Activated T-helper 17 cell treated with anti-CD3 and anti-CD28 coated beads, Interleukin-2, amount 50 U/mL, for 72 hours (primary cell): ENCODE data around the gene GBGT1. TPM values are rescaled to one million over a fixed set of nuclear protein-coding genes. Genes with fewer than 3 reads are reported as not detected.

ENCODE experiments used
- ATAC-seq: fragments of 150-1000 bp; cut with Tn5 transposase; replicated peaks from 2 replicates; pipeline ENCODE4 v1.10.0; 2021; ENCODE audit warnings: mild to moderate bottlenecking, moderate library complexity
- H3K27ac Mint-ChIP-seq: one replicate; pipeline ENCODE4 v1.8.0; 2022; ENCODE audit warnings: mixed read lengths
- H3K27me3 Mint-ChIP-seq: one replicate; pipeline ENCODE4 v1.8.0; 2022; ENCODE audit warnings: mixed read lengths
- H3K36me3 Mint-ChIP-seq: one replicate; pipeline ENCODE4 v1.8.0; 2022; ENCODE audit warnings: low read depth, mild to moderate bottlenecking, mixed read lengths
- H3K4me1 Mint-ChIP-seq: one replicate; pipeline ENCODE4 v1.8.0; 2022; ENCODE audit warnings: mixed read lengths
- H3K4me3 Mint-ChIP-seq: one replicate; pipeline ENCODE4 v1.8.0; 2022; ENCODE audit warnings: mild to moderate bottlenecking, mixed read lengths
- H3K9me3 Mint-ChIP-seq: one replicate; pipeline ENCODE4 v1.8.0; 2022; ENCODE audit warnings: mixed read lengths
- total RNA-seq, 2 donors: library from RNA; stranded (reverse); gene quantifications; one replicate each; pipeline ENCODE4 v1.2.3, GENCODE V29; 2022

GBGT1 gene
- total RNA-seq, 2 donors from 2014 or later = 2.8 to 7.2 TPM

- H3K36me3 Mint-ChIP-seq = peaks cover 56% of the 10 kb centered on the region
- ATAC-seq = no peak
- peak overlapping the region; percentile 97 for H3K27ac Mint-ChIP-seq
- peaks cover 20% of the 10 kb centered on the region for H3K4me1 Mint-ChIP-seq
- H3K4me3 Mint-ChIP-seq = peak overlapping the region; percentile 90
- H3K27me3 Mint-ChIP-seq = no peaks in the 10 kb centered on the region
- no peaks in the 10 kb centered on the region for H3K9me3 Mint-ChIP-seq
Observed at GRCh38 chr9:133146746-133147411, 16.8 kb downstream of the GBGT1 start.

- H3K36me3 Mint-ChIP-seq = peaks cover 64% of the 10 kb centered on the region
- no peaks in the 10 kb centered on the region for H3K9me3 Mint-ChIP-seq
- H3K27ac Mint-ChIP-seq = peak overlapping the region; percentile 90
- ATAC-seq = no peak
- H3K4me1 Mint-ChIP-seq = peaks cover 28% of the 10 kb centered on the region
- H3K4me3 Mint-ChIP-seq = peak overlapping the region; percentile 90
- H3K27me3 Mint-ChIP-seq = no peaks in the 10 kb centered on the region
Observed at GRCh38 chr9:133144904-133145851, 18.5 kb downstream of the GBGT1 start.

DNA sequence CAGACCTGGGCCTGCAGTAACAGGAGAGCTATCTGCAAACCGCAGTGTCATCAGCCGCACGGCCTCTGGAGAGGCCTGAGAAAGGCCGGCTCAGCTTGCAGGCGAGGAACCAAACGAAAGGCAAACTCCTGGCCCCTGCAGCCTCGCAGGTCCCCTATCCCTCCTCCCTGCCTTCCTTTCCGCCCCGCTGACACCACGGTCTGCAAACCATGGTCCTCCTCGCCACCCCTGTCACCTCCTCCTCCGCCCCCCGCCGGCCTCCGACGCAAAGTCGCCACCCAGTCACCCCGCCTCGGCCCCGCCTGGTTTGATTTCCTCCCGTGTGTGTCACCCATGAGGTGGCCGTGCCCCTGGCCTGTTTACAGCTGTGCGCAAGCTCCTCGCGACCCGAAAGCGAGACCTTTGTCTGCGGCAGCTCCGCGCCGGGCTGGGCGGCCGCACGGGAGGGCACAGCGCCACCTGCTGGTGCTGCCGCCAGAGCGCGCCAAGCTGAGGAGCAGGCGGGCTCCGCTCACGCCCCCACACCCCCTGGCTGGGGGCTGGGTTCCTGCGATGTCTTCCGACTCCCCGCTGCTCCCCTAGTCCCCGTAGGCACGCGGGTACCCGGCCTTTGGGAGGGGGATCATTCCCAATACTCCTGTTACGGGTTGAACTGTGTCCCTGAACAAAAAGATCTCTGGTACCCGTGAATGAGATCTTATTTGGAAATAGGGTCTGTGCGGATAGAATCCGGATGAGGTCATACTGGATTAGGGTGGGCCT lies 19.4 kb downstream of the GBGT1 start:
- peak; percentile 73 for ATAC-seq
- Mint-ChIP-seq H3K36me3 (peaks cover 64% of the 10 kb centered on the region), H3K9me3 (no peaks in the 10 kb centered on the region), H3K4me3 (peak overlapping the region; percentile 90), H3K27ac (peak overlapping the region; percentile 90), H3K4me1 (peaks cover 28% of the 10 kb centered on the region), H3K27me3 (no peaks in the 10 kb centered on the region)

DNA sequence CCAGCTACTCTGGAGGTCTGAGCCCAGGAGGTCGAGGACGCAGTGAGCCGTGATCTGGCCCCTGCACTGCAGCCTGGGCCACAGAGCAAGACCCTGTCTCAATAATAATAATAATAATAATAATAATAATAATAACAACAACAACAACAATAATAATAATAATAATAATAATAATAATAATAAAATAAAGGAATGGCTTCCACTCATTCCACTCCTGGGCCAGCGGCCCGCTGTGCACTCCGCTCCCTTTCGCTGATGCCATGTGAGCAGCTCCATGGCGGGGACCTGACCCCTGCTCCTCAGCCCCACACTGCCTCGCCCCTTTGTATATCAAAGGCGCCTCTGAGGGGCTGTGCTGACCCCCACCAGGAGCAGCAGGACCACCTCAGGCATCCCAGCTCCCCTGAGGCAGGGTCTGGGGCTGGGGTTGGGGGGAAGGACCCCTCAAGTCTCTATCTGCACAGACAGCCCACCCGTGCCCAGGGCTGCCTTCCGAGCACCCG lies 20.0 kb downstream of the GBGT1 start:
- peaks cover 28% of the 10 kb centered on the region for H3K4me1 Mint-ChIP-seq
- peak overlapping the region; percentile 90 for H3K27ac Mint-ChIP-seq
- peak overlapping the region; percentile 90 for H3K4me3 Mint-ChIP-seq
- no peaks in the 10 kb centered on the region for H3K9me3 Mint-ChIP-seq
- H3K27me3 Mint-ChIP-seq = no peaks in the 10 kb centered on the region
- peaks cover 64% of the 10 kb centered on the region for H3K36me3 Mint-ChIP-seq
- no peak for ATAC-seq

DNA sequence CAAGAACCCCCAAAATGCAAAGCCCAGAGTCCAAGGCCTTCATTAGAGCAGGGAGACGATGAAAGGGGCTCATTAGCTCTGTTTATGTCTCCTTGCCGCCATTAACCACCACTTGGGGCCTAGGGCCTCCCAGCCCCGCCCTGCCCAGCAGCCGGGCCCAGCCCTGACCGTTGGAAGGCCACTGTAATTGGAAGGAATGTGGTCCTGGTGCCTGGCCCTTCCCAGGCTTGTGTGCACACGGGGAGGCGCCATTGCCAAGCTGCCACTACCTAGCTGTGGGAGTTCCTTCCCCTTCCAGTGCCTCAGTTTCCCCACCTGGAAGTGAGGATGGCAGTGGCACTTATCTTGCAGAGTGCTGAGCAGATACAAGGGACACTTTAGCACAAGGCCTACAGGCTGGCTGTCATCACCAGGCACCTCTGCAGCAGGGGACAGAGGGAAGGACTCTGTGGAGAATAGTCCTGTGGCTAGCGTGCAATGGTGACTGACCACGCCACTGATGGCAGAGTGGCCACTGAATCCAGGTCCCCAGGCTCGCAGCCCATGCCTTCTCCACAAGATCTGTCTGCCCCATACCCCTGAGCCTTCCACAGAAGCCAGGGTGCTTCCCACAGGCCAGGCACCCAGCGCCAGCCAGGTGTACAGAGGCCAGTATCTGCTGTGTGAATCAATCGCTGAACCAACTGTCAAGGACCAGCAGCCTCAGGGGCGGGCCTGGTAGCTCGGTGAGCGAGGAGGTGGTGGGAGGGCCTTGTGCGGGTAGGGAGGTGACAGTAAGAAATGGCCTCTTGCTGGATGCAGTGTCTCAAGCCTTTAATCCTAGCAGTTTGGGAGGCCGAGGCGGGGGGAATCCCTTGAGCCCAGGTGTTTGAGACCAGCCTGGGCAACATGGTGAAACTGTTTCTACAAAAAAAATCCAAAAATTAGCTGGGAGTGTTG lies 20.8 kb downstream of the GBGT1 start:
- ATAC-seq = peak; percentile 23
- peaks cover 28% of the 10 kb centered on the region for H3K4me1 Mint-ChIP-seq
- peaks cover 57% of the 10 kb centered on the region for H3K36me3 Mint-ChIP-seq
- H3K27me3 Mint-ChIP-seq = no peaks in the 10 kb centered on the region
- peak overlapping the region; percentile 84 for H3K27ac Mint-ChIP-seq
- no peaks in the 10 kb centered on the region for H3K9me3 Mint-ChIP-seq
- H3K4me3 Mint-ChIP-seq = peak overlapping the region; percentile 90

DNA sequence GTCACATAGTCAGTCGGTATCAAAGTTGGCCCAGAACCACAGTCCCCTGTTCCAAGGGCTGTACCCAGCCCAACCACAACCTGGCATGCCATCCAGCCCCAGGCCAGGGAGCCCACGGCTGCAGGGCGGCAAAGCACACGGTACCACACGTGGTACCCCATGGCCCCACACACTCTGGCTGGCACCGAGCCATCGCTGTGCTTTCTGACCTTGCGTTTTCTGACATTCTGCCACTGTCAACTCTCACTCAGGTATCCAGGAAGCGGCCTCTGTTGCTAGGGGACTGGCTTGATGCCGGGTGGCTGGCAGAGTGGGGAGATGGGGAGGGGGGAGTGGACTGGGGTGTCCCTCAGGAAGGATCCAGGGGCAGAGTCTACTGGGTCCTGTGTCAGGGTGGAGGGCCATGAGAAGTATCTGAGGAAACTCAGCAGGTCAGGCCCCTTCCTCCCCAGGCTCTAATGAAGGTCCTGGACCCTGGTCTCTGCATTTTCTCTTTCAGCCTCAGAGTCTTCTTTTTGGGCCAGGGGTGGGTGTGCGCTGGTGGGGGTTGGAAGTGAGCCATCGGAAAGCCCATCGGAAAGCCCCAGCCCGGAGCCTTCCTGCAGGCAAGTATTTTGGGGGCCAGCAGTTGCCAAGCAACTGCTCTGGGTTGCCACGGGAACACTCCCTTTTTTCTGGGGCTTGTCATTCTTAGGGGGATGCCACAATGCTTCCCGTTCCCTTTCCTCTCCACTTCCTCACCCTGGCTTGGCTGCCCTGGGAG lies 21.7 kb downstream of the GBGT1 start:
- peak overlapping the region; percentile 84 for H3K27ac Mint-ChIP-seq
- peak; percentile 22 for ATAC-seq
- peak overlapping the region; percentile 90 for H3K4me3 Mint-ChIP-seq
- H3K36me3 Mint-ChIP-seq = peaks cover 53% of the 10 kb centered on the region
- peaks cover 33% of the 10 kb centered on the region for H3K4me1 Mint-ChIP-seq
- H3K9me3 Mint-ChIP-seq = no peaks in the 10 kb centered on the region
- H3K27me3 Mint-ChIP-seq = no peaks in the 10 kb centered on the region

DNA sequence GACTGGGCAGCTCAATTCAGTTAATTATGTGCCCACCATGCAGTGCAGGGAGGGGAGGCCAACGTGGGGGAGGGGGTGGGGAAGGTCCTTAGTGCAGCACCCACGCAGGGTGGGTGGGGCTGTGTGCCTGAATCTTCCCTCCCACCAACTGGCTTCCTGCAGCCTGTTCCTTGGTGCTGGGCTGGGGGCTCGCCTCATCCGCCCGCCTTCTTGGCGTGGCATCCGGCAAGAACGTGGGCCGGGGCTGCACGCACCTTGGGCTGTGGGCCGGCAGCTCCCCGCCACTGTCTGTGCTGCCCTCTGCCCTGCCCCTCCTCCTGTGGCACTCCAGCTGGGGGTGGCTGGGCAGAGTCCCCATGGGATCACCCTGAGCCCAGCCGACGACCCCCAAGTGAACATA lies 23.1 kb downstream of the GBGT1 start:
- Mint-ChIP-seq H3K4me3 (peak overlapping the region; percentile 90), H3K27ac (peak overlapping the region; percentile 84), H3K9me3 (no peaks in the 10 kb centered on the region), H3K4me1 (peaks cover 39% of the 10 kb centered on the region), H3K27me3 (no peaks in the 10 kb centered on the region), H3K36me3 (peaks cover 50% of the 10 kb centered on the region)
- ATAC-seq = no peak

DNA sequence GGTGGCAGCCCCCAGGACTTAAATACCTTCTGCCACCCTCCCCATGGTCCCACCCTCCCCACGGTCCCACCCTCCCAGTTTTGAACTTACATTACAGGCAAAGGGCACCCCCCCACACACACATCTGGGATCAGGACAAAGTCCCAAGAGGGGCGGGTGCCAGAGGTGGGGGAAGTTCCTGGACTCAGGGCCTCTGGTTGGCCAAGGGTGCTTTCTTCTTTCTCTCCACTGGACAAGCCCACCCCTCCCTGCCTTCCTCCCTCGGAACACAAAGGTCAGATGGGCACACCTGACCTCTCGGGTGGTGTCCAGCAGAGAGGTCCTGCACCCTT lies 23.6 kb downstream of the GBGT1 start:
- no peak for ATAC-seq
- H3K36me3 Mint-ChIP-seq = peaks cover 46% of the 10 kb centered on the region
- H3K4me1 Mint-ChIP-seq = peaks cover 36% of the 10 kb centered on the region
- no peaks in the 10 kb centered on the region for H3K27me3 Mint-ChIP-seq
- H3K9me3 Mint-ChIP-seq = no peaks in the 10 kb centered on the region
- no peak overlapping the region for H3K4me3 Mint-ChIP-seq
- H3K27ac Mint-ChIP-seq = no peak overlapping the region

DNA sequence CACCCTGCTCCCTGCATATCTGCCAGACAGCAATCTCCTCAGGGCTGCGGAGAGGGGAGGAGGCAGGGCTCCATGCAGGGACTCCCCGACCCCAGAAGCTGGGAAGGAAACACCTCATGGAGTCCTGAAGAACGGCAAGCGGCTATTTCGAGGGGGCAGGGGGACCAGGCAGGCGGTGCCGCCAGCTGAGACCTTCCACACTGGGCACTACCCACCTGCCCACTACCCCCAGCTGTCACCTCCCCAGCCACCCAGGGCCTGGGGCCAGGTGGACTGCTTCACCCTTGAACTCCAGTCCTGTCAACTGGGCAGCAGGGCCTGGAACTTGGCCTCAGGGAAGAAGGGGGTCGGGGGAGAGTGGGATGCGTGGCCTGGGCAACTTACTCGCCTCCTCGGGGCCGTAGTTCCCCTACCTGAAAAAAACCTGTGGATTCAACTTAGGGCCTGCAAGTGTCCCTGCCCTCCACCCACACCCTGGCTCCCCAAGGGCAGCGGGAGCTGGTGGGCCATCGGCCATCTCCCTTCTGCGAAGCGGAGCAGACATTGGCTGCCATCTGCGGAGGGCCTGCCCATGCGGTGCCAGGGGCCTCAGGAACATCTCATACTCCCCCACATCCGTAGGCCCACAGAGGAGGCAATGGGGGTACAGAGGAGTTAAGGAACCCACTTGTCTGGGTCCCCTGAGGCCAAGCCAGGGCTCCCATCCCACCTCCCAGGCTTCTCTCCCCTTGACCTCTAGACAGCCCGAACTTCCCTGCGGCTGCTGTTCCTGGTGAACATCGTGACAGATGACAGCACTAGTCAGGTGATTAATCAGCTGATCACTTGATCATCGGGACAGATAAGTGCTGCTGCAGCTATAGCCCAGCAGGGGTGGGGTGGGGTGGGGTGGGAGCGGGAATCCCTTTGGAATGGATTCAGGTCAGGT lies 24.2 kb downstream of the GBGT1 start:
- H3K4me3 Mint-ChIP-seq = peak overlapping the region; percentile 92
- no peaks in the 10 kb centered on the region for H3K9me3 Mint-ChIP-seq
- no peaks in the 10 kb centered on the region for H3K27me3 Mint-ChIP-seq
- peaks cover 29% of the 10 kb centered on the region for H3K4me1 Mint-ChIP-seq
- no peak for ATAC-seq
- peaks cover 46% of the 10 kb centered on the region for H3K36me3 Mint-ChIP-seq
- H3K27ac Mint-ChIP-seq = peak overlapping the region; percentile 100

- H3K36me3 Mint-ChIP-seq = peaks cover 51% of the 10 kb centered on the region
- ATAC-seq = no peak
- peak overlapping the region; percentile 92 for H3K4me3 Mint-ChIP-seq
- H3K4me1 Mint-ChIP-seq = peaks cover 32% of the 10 kb centered on the region
- H3K27ac Mint-ChIP-seq = peak overlapping the region; percentile 100
- H3K9me3 Mint-ChIP-seq = no peaks in the 10 kb centered on the region
- no peaks in the 10 kb centered on the region for H3K27me3 Mint-ChIP-seq
Observed at GRCh38 chr9:133137451-133138231, 26.1 kb downstream of the GBGT1 start.

GRCh38 chr9:133135146-133135745 lies 28.5 kb downstream of the GBGT1 start:
- peaks cover 40% of the 10 kb centered on the region for H3K4me1 Mint-ChIP-seq
- ATAC-seq = peak; percentile 68
- H3K36me3 Mint-ChIP-seq = peaks cover 61% of the 10 kb centered on the region
- no peaks in the 10 kb centered on the region for H3K9me3 Mint-ChIP-seq
- peak overlapping the region; percentile 92 for H3K4me3 Mint-ChIP-seq
- H3K27ac Mint-ChIP-seq = peak overlapping the region; percentile 100
- H3K27me3 Mint-ChIP-seq = no peaks in the 10 kb centered on the region
